Activated CD4-positive, CD25-positive, alpha-beta regulatory T cell treated with anti-CD3 and anti-CD28 coated beads, Interleukin-2, amount 50 U/mL, for 24 hours (primary cell): Measurements from ENCODE around the gene TIAM1.

Experiments
- ATAC-seq, 2 donors: fragments of 150-1000 bp; cut with Tn5 transposase; one replicate each; pipeline ENCODE4 v1.10.0; 2021; ENCODE audit warnings: mild to moderate bottlenecking in 1 of 2, moderate library complexity in 1 of 2

The TIAM1 gene

GRCh38 chr21:31343680-31344480 is at the start of gene TIAM1:
Gene TIAM1 (minus strand): TSS chr21:31344261. CDS start chr21:31266972, 77,289 bp downstream.
- ATAC-seq = peak; percentile 54 to 59

GRCh38 chr21:31387560-31388186 is 43.6 kb upstream of the TIAM1 start:
- no peak for ATAC-seq

- ATAC-seq = no peak
These were observed 41.9 kb upstream of the TIAM1 start for GRCh38 chr21:31386006-31386405.

GRCh38 chr21:31383770-31384169 is 39.7 kb upstream of the TIAM1 start:
- ATAC-seq = no peak

GRCh38 chr21:31382060-31382459 is 38.0 kb upstream of the TIAM1 start:
- no peak for ATAC-seq

GRCh38 chr21:31376301-31376700 is 32.2 kb upstream of the TIAM1 start:
- no peak for ATAC-seq

GRCh38 chr21:31374395-31374794 is 30.3 kb upstream of the TIAM1 start:
- ATAC-seq = no peak

- ATAC-seq = no peak
These were observed 28.4 kb upstream of the TIAM1 start for GRCh38 chr21:31372471-31372765.

- ATAC-seq = no peak
These were observed 27.8 kb upstream of the TIAM1 start for GRCh38 chr21:31371715-31372470.

- ATAC-seq = no peak
These were observed 27.0 kb upstream of the TIAM1 start for GRCh38 chr21:31370893-31371544.

GRCh38 chr21:31370281-31370892 is 26.3 kb upstream of the TIAM1 start:
- ATAC-seq = no peak

GRCh38 chr21:31368361-31368760 is 24.3 kb upstream of the TIAM1 start:
- ATAC-seq = no peak

GRCh38 chr21:31367801-31368200 is 23.7 kb upstream of the TIAM1 start:
- no peak for ATAC-seq

GRCh38 chr21:31366825-31367224 is 22.8 kb upstream of the TIAM1 start:
- ATAC-seq = no peak

- no peak for ATAC-seq
These were observed 20.3 kb upstream of the TIAM1 start for GRCh38 chr21:31364253-31364945.

- no peak for ATAC-seq
These were observed 19.7 kb upstream of the TIAM1 start for GRCh38 chr21:31363720-31364119.

GRCh38 chr21:31360717-31361116 is 16.7 kb upstream of the TIAM1 start:
- no peak for ATAC-seq

GRCh38 chr21:31358158-31358557 is 14.1 kb upstream of the TIAM1 start:
- no peak for ATAC-seq

- ATAC-seq = no peak
These were observed 12.4 kb upstream of the TIAM1 start for GRCh38 chr21:31356440-31356839.

- ATAC-seq = peak; percentile 87 to 90
These were observed 10.8 kb upstream of the TIAM1 start for GRCh38 chr21:31354604-31355443.

GRCh38 chr21:31354122-31354521 is 10.1 kb upstream of the TIAM1 start:
- ATAC-seq = peak; percentile 1 to 2
